ENCODE measurements around the gene HDGFL1.
A peak's percentile ranks its signal among the peaks of the same experiment; 100 is the strongest.

HDGFL1 gene

GRCh38 chr6:22590423-22590822 lies 21.1 kb downstream of the HDGFL1 start:
- no peak for DNase-seq (ENCODE audit: low read depth)

DNA sequence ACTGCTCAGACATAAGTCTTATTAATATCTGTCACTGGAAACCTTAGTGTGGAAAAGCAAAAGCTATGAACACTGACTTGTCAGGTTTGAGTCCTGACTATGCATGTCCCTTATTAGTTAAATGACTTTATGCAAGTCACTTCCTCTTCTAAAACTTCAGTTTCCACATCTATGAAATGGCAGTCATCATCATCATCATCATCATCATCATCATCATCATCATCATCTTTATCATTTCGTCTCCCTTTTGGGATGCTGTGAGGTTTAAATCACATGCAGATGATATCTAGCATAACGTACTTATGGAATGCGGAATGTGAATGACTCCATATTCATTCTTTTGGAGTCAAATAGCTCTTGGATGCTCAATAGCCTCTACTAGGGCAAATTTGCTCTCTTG lies 24.5 kb downstream of the HDGFL1 start:
- no peak for DNase-seq (ENCODE audit: low read depth)

GRCh38 chr6:22596011-22596410 lies 26.6 kb downstream of the HDGFL1 start:
- peak; percentile 50 for DNase-seq (ENCODE audit: low read depth)

- peak; percentile 21 for DNase-seq (ENCODE audit: low read depth)
These were observed 29.0 kb downstream of the HDGFL1 start for GRCh38 chr6:22598339-22598738.

GRCh38 chr6:22600059-22600458 lies 30.7 kb downstream of the HDGFL1 start:
- peak; percentile 74 for DNase-seq (ENCODE audit: low read depth)

DNA sequence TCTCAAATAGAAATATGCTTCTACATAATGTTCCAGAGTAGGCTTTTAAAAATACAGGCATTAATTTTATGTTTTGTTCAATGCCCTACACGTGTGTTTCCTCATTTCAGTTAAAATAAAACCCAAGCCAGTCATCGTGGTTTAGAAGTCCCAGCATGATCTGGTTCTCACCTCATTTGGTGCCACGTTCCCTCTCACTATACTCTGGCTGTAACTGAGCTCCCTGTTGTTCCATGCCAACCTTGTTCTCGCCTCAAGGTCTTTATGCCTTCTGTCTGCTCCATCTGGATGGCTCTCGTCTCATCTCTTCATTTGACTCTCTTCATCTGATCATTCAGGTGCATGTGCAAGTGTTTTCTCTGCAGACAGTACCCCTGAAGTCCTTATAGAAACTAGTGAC lies 32.6 kb downstream of the HDGFL1 start:
- DNase-seq (ENCODE audit: low read depth), result no peak

DNA sequence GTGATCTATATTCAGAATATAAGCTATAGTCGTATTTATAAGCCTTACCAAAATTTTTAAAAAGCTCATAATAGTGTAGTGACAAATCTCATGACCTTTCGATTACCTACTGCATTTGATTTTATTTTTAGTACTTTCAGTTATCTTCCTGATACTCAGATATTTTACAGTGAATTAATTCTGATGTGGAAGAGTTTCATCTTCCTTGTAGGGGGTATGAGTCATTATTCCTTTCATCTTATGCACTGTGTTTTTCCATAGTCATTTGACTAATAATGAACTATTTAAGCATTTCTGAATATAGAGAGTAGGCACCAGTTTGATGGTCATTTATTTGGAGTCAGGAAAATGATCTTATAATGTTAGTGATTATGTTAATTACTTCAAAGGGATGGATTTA lies 36.4 kb downstream of the HDGFL1 start:
- DNase-seq (ENCODE audit: low read depth), result peak; percentile 55

DNA sequence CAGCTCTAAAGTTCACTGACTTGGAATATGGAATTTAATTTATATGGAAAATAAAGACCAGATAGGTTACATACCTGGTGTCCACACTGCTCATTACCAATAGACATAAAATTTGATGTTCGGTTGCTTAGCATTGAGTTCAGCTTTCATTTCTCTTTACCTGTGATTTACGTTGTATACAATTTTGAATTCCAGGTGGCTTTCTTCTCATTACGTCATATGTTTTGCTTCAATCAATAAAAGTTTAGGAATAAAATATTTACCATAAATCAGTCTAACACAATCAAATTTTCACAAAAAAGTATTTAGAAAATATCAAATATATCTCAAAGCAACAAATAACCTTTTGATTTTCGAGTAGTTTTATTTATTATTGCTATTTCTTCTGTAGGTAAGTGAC lies 40.8 kb downstream of the HDGFL1 start:
- no peak for DNase-seq (ENCODE audit: low read depth)

- DNase-seq (ENCODE audit: low read depth), result no peak
These were observed 42.9 kb downstream of the HDGFL1 start for GRCh38 chr6:22612236-22612635.

DNA sequence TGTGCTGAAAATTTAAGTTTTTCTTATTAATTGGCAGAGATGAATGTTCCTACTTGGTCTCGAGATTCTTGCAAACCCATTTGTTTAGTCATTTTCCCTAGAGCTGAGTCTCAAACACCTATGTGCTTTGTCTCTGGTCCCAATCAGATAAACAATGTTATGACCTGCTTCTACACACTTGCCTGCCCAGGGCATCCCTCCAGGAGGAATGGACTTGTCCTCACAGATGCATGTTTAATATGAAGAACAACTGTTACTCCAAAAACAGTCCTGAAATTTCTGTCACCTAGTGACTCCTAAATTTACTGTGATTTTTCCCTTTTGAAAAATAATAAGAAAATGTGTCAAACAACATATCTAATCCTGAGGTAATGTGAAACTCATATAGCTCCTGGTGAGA lies 43.7 kb downstream of the HDGFL1 start:
- DNase-seq (ENCODE audit: low read depth), result no peak

DNA sequence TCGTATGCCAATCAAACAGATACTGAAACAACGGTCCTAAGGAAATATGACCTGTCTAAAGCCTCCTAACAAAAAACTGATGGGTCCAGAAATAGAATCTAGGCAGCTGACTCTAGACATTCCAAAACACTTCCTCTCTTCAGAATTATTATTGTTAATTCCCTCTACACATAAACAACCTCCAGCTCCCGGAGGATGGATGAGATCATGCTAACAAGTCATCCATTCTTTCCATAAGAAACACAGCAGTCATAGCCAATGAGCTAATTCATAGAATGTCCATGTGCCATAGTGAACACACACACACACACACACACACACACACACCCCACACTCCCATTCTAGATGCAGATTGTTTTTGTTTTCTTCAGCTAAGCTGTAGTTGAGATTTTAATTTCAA lies 44.3 kb downstream of the HDGFL1 start:
- peak; percentile 93 for DNase-seq (ENCODE audit: low read depth)

DNA sequence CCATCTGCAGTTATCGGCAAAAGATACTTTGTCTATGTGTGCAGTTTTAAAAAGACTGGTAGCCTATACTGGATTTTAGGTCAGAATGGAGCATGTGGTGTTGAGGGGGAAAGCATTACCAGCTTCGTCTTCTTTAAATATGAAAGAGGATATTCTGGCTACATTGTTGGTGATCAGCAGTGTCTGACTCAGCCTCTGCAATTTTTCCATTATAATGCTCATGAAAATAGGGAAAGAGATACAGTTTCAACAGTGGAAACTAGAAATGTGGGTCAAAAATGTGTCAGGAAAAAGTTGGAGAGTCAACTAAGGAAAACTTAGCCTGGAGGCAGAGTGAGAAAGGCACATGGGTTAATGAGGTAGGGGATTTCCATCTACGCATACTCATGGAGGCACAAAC lies 45.2 kb downstream of the HDGFL1 start:
- peak; percentile 35 for DNase-seq (ENCODE audit: low read depth)

GRCh38 chr6:22621028-22621427 lies 51.7 kb downstream of the HDGFL1 start:
- no peak for DNase-seq (ENCODE audit: low read depth)
